ENCODE results near the gene VSNL1. TPM values are rescaled to one million over a fixed set of nuclear protein-coding genes. Genes with fewer than 3 reads are reported as not detected.

Gene VSNL1
- total RNA-seq, 1 donor = 0.36 TPM

- Histone ChIP-seq H3K9me3 (ENCODE audit: low read depth, low read length) (no peaks in the 10 kb centered on the region), H4K20me1 (ENCODE audit: insufficient read depth, low read length) (no peaks in the 10 kb centered on the region), H3K4me2 (ENCODE audit: insufficient read depth, low read length) (no peak overlapping the region), H3K27ac (ENCODE audit: low read depth, low read length) (no peak overlapping the region), H3K36me3 (ENCODE audit: insufficient read depth, low read length) (no peaks in the 10 kb centered on the region), H2AFZ (ENCODE audit: low read length) (no peak overlapping the region), H3K4me3 (ENCODE audit: insufficient read depth, low read length) (no peak overlapping the region), H3K4me1 (ENCODE audit: insufficient read depth, low read length) (peaks cover 6% of the 10 kb centered on the region), H3K27me3 (ENCODE audit: insufficient read depth, low read length) (peaks cover 8% of the 10 kb centered on the region), H3K79me2 (ENCODE audit: insufficient read depth, low read length) (no peaks in the 10 kb centered on the region)
- no peak for DNase-seq (ENCODE audit: insufficient read length, low spot score, missing footprints)
- no peak for TF ChIP-seq CTCF (IDR thresholded peaks at IDR 0.05; ENCODE audit: extremely low read depth, low read depth, low read length)
Observed at GRCh38 chr2:17522303-17522702, 18.2 kb upstream of the VSNL1 start.

- H3K9me3 ChIP-seq (ENCODE audit: low read depth, low read length) = no peaks in the 10 kb centered on the region
- no peak overlapping the region for H2AFZ ChIP-seq (ENCODE audit: low read length)
- H3K27me3 ChIP-seq (ENCODE audit: insufficient read depth, low read length) = peaks cover 4% of the 10 kb centered on the region
- no peak overlapping the region for H3K4me2 ChIP-seq (ENCODE audit: insufficient read depth, low read length)
- H3K36me3 ChIP-seq (ENCODE audit: insufficient read depth, low read length) = no peaks in the 10 kb centered on the region
- no peaks in the 10 kb centered on the region for H4K20me1 ChIP-seq (ENCODE audit: insufficient read depth, low read length)
- no peak for DNase-seq (ENCODE audit: insufficient read length, low spot score, missing footprints)
- H3K79me2 ChIP-seq (ENCODE audit: insufficient read depth, low read length) = no peaks in the 10 kb centered on the region
- H3K4me1 ChIP-seq (ENCODE audit: insufficient read depth, low read length) = no peaks in the 10 kb centered on the region
- TF ChIP-seq CTCF (IDR thresholded peaks at IDR 0.05; ENCODE audit: extremely low read depth, low read depth, low read length) = no peak
- H3K27ac ChIP-seq (ENCODE audit: low read depth, low read length) = no peak overlapping the region
- no peak overlapping the region for H3K4me3 ChIP-seq (ENCODE audit: insufficient read depth, low read length)
Observed at GRCh38 chr2:17529771-17530170, 10.7 kb upstream of the VSNL1 start.

- no peak overlapping the region for H2AFZ ChIP-seq (ENCODE audit: low read length)
- H4K20me1 ChIP-seq (ENCODE audit: insufficient read depth, low read length) = no peaks in the 10 kb centered on the region
- H3K27ac ChIP-seq (ENCODE audit: low read depth, low read length) = no peak overlapping the region
- no peak overlapping the region for H3K4me2 ChIP-seq (ENCODE audit: insufficient read depth, low read length)
- no peaks in the 10 kb centered on the region for H3K9me3 ChIP-seq (ENCODE audit: low read depth, low read length)
- H3K36me3 ChIP-seq (ENCODE audit: insufficient read depth, low read length) = no peaks in the 10 kb centered on the region
- no peak for TF ChIP-seq CTCF (IDR thresholded peaks at IDR 0.05; ENCODE audit: extremely low read depth, low read depth, low read length)
- no peak for DNase-seq (ENCODE audit: insufficient read length, low spot score, missing footprints)
- no peaks in the 10 kb centered on the region for H3K4me1 ChIP-seq (ENCODE audit: insufficient read depth, low read length)
- H3K79me2 ChIP-seq (ENCODE audit: insufficient read depth, low read length) = no peaks in the 10 kb centered on the region
- peaks cover 11% of the 10 kb centered on the region for H3K27me3 ChIP-seq (ENCODE audit: insufficient read depth, low read length)
- no peak overlapping the region for H3K4me3 ChIP-seq (ENCODE audit: insufficient read depth, low read length)
Observed at GRCh38 chr2:17533546-17533945, 7.0 kb upstream of the VSNL1 start.

- no peak for TF ChIP-seq CTCF (IDR thresholded peaks at IDR 0.05; ENCODE audit: extremely low read depth, low read depth, low read length)
- Histone ChIP-seq H3K4me2 (ENCODE audit: insufficient read depth, low read length) (no peak overlapping the region), H2AFZ (ENCODE audit: low read length) (no peak overlapping the region), H3K79me2 (ENCODE audit: insufficient read depth, low read length) (no peaks in the 10 kb centered on the region), H3K36me3 (ENCODE audit: insufficient read depth, low read length) (no peaks in the 10 kb centered on the region), H3K27ac (ENCODE audit: low read depth, low read length) (no peak overlapping the region), H3K27me3 (ENCODE audit: insufficient read depth, low read length) (peaks cover 39% of the 10 kb centered on the region), H3K4me3 (ENCODE audit: insufficient read depth, low read length) (no peak overlapping the region), H4K20me1 (ENCODE audit: insufficient read depth, low read length) (no peaks in the 10 kb centered on the region), H3K9me3 (ENCODE audit: low read depth, low read length) (no peaks in the 10 kb centered on the region), H3K4me1 (ENCODE audit: insufficient read depth, low read length) (no peaks in the 10 kb centered on the region)
- no peak for DNase-seq (ENCODE audit: insufficient read length, low spot score, missing footprints)
Observed at GRCh38 chr2:17536416-17536815, 4.1 kb upstream of the VSNL1 start.

Data from osteoblast (primary cell).